Lower lobe of right lung (tissue), 2 donors: ENCODE measurements around the gene TRPV3. TPM values are rescaled to one million over a fixed set of nuclear protein-coding genes. Genes with fewer than 3 reads are reported as not detected.
A peak's percentile ranks its signal among the peaks of the same experiment; 100 is the strongest.

Source experiments
- ATAC-seq, 2 donors: fragments of 200-7000 bp; cut with Tn5 transposase; one replicate each; pipeline ENCODE4 v1.9.1; 2020 to 2022; ENCODE audit warnings: mild to moderate bottlenecking in 2 of 2, moderate library complexity in 2 of 2
- DNase-seq: peaks from one replicate; pipeline ENCODE4 v3.0.0-alpha.2; 2020
- H3K27ac ChIP-seq: fragments of 200-600 bp; one replicate; pipeline ENCODE4 v1.8.0; 2022
- H3K27me3 ChIP-seq: fragments of 200-600 bp; one replicate; pipeline ENCODE4 v1.8.0; 2022; ENCODE audit warnings: low read depth
- H3K36me3 ChIP-seq: fragments of 200-600 bp; one replicate; pipeline ENCODE4 v1.8.0; 2022; ENCODE audit warnings: mild to moderate bottlenecking
- H3K4me1 ChIP-seq: fragments of 200-600 bp; one replicate; pipeline ENCODE4 v1.8.0; 2022
- H3K4me3 ChIP-seq: fragments of 200-600 bp; one replicate; pipeline ENCODE4 v1.8.0; 2022; ENCODE audit warnings: mild to moderate bottlenecking
- H3K9me3 ChIP-seq: fragments of 200-600 bp; one replicate; pipeline ENCODE4 v1.8.0; 2022
- intact Hi-C: fragments of 100-400 bp; cut with DNase I; formaldehyde crosslinking; loops from one replicate; pipeline ENCODE4 v1.11.0; 2022
- total RNA-seq: library from RNA; stranded (reverse); fragmentation: NEBNext Ultra II Directional; extraction: Animal tissue kit (Norgen Biotek cat#: 25700); gene quantifications from one replicate; pipeline ENCODE4 v1.2.1, GENCODE V29; 2021
- TF ChIP-seq, protein P1 (sequence below): fragments of 200-600 bp; IDR thresholded peaks from one replicate; pipeline ENCODE4 v1.8.0; 2022; ENCODE audit warnings: antibody characterized with exemption, mild to moderate bottlenecking
- donor health status: DM: no; HTN: yes; CAD: no; lungs with severe emphysema.

The TRPV3 gene
- total RNA-seq, 1 donor from 2014 or later = 0.68 TPM

DNA sequence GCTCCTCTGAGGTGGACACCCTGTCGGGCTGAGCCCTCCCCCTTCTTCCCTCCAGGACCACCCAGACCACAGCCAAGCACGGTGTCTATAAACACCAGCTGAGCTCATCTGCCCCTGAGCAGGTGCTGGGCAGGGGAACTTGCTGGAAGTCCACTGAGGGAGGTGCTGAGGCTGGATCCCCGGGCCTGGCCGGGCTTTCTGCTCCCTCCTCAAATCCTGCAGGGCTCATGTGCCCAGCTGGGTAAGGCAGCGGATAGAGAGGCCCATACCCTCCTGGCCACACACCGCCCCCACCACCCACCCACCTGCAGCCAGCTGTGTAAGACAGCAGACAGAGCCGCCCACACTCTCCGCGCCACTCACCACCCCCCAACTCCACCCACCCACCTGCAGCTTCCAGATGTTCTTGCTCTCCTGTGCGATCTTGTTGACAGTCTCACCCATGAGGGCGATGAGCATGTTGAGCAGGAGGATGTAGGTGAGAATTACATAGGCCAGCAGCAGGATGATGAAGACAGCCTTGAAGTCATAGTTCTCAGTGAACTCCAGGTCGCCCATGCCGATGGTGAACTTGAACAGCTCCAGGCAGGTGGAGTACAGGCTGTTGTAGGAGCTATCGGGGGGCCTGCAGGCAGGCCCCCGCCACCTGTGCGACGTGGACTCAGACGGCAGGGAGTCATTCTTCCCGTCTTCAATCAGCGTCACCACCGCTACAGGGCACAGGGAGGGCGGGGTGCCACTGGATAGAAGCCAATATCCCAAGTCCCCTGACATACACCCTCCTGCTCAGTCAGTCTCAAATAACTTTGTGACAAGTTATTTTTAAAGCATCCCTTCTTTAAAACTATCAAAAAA is 15.9 kb upstream of the TRPV3 start:
- Histone ChIP-seq H3K36me3 (peaks cover 18% of the 10 kb centered on the region), H3K27ac (no peak overlapping the region), H3K27me3 (no peaks in the 10 kb centered on the region), H3K9me3 (no peaks in the 10 kb centered on the region), H3K4me3 (no peak overlapping the region), H3K4me1 (no peaks in the 10 kb centered on the region)
- TF ChIP-seq, protein P1, sequence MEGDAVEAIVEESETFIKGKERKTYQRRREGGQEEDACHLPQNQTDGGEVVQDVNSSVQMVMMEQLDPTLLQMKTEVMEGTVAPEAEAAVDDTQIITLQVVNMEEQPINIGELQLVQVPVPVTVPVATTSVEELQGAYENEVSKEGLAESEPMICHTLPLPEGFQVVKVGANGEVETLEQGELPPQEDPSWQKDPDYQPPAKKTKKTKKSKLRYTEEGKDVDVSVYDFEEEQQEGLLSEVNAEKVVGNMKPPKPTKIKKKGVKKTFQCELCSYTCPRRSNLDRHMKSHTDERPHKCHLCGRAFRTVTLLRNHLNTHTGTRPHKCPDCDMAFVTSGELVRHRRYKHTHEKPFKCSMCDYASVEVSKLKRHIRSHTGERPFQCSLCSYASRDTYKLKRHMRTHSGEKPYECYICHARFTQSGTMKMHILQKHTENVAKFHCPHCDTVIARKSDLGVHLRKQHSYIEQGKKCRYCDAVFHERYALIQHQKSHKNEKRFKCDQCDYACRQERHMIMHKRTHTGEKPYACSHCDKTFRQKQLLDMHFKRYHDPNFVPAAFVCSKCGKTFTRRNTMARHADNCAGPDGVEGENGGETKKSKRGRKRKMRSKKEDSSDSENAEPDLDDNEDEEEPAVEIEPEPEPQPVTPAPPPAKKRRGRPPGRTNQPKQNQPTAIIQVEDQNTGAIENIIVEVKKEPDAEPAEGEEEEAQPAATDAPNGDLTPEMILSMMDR = no peak
- ATAC-seq (no peak), DNase-seq (no peak)
- intact Hi-C loops = no loop called here

DNA sequence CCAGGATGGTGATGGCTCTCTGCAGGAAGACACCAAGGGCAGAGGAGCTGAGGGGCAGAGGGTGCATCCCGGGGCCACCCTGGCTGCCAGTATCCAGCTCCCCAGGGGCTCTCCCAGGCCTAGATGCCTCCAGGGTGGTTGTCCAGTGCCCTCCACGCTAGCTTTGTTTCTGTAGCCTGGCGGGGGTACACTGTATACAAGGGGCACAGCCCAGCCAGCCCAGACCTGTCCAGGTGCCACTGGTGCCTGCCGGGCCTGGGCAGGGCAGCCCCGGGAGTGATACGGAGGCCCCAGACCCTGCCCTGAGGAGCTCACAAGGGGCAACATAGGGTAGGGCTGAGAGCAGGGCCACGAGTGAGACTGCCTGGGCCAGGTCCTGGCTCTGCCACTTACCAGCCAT is 14.6 kb upstream of the TRPV3 start:
- peak in 1 of 2 donors; percentile 7 for ATAC-seq
- Histone ChIP-seq H3K27me3 (no peaks in the 10 kb centered on the region), H3K27ac (no peak overlapping the region), H3K4me3 (no peak overlapping the region), H3K36me3 (peaks cover 18% of the 10 kb centered on the region), H3K4me1 (no peaks in the 10 kb centered on the region), H3K9me3 (no peaks in the 10 kb centered on the region)
- DNase-seq = no peak
- TF ChIP-seq, protein P1 = no peak
- intact Hi-C loops = no loop called here

DNA sequence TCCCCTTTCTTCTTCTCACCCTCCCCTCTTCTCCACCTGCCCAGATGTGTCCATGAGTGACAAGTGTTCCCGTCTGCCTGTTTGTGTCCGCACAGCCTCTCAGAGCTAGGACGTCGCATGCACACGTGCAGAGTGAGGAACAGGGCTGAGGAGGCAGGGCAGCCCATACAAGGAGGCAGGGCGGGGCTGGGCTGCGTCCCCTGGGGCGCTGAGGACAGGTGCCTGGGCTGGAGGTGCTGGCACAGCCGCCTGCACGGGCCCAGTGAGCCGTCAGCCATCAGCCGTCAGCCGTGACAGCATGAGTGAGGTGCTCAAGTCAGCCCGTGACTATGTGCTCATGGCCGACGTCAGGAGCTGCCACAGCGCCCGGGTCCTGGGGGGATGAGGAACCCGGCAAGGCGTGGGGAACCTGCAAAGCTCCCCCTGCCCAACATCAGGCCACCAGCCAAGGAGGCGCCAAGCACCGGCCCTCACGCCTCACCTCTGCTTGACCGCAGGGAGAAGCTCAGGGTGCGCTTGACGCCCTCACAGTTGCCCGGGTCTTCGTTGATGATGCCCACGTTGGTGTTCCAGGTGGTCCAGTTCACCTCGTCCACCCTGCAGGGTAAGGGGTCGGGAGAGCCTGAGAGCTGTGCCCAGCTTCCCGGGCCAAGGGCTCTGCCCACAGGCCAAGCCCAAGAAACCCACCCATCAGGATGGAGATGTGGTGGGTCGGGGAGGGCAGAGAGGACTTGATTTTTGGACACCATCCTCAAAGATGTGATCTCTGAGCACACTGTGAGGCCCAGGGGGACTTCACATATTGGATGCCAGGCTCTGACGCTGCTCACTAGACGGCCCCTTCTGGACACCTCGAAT is 13.7 kb upstream of the TRPV3 start:
- ATAC-seq (no peak), DNase-seq (no peak)
- Histone ChIP-seq H3K36me3 (peaks cover 22% of the 10 kb centered on the region), H3K27me3 (no peaks in the 10 kb centered on the region), H3K9me3 (no peaks in the 10 kb centered on the region), H3K4me1 (no peaks in the 10 kb centered on the region), H3K27ac (no peak overlapping the region), H3K4me3 (no peak overlapping the region)
- intact Hi-C loops = no loop called here
- TF ChIP-seq, protein P1 = no peak

DNA sequence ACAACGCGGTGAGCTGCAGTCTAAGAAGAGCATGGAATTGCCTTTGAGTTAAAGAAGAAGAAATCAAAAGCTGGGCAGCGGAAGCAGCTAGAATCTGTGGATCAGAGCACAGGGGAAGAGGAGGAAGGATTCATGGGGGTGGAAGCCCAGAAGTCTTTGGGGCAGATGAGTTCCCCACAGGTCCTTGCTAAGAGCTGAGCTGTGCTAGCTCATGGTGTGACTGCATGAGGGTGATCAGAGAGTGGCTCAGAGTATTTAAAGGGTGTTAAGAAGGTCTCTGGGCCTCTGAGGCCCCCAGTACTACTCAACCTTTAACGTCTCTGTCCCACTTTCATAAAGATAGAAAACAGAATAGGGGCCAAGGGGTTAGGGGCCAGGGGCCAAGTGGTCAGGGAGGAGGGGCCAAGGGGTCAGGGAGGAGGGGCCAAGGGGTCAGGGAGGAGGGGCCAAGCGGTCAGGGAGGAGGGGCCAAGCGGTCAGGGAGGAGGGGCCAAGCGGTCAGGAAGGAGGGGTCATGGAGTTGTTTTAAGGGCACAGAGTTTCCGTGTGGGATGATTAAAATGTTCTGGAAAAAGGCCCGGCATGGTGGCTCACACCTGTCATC is 12.0 kb upstream of the TRPV3 start:
- ATAC-seq (no peak), DNase-seq (no peak)
- H3K4me1 ChIP-seq = no peaks in the 10 kb centered on the region
- H3K27me3 ChIP-seq = no peaks in the 10 kb centered on the region
- TF ChIP-seq, protein P1 = no peak
- H3K9me3 ChIP-seq = no peaks in the 10 kb centered on the region
- no peak overlapping the region for H3K4me3 ChIP-seq
- intact Hi-C loops = no loop called here
- no peak overlapping the region for H3K27ac ChIP-seq
- peaks cover 24% of the 10 kb centered on the region for H3K36me3 ChIP-seq

DNA sequence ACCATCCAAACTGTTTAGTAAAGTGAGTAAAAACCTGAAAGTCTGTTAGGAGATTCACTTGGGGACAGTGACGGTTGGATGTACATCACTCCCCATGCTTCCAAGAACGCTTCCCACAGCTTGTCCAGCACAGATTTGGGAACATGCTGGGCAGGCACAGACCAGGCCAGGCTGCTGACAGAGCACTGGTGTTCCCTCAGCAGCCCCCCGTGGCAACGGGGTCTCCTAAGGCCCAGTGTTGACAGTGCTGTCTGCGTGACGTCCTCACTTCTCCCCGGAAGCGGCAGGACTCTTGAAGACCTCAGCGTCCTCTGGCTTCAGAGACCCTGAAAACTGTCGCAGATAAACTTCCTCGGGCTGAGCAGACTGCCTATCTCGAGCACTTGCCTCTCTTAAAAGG is 8.9 kb upstream of the TRPV3 start:
- no peaks in the 10 kb centered on the region for H3K27me3 ChIP-seq
- no peak overlapping the region for H3K27ac ChIP-seq
- no peaks in the 10 kb centered on the region for H3K9me3 ChIP-seq
- intact Hi-C loops = no loop called here
- ATAC-seq (no peak), DNase-seq (no peak)
- H3K4me3 ChIP-seq = no peak overlapping the region
- no peaks in the 10 kb centered on the region for H3K4me1 ChIP-seq
- peaks cover 17% of the 10 kb centered on the region for H3K36me3 ChIP-seq
- TF ChIP-seq, protein P1 = no peak
